H9 (cell line): ENCODE measurements around the gene UVRAG. TPM values are rescaled to one million over a fixed set of nuclear protein-coding genes. Genes with fewer than 3 reads are reported as not detected.
A peak's percentile ranks its signal among the peaks of the same experiment; 100 is the strongest.

Experiments
- DNase-seq: peaks from one replicate; pipeline ENCODE4 v3.0.0-alpha.2; 2017
- H2AFZ ChIP-seq: one replicate; pipeline ENCODE4 v1.6.1; 2013; ENCODE audit warnings: mild to moderate bottlenecking, low read length, control low read depth, moderate library complexity
- H2AK5ac ChIP-seq: 2 replicates; pipeline ENCODE4 v1.6.1; 2013; ENCODE audit warnings: low read length, control low read depth, mixed read lengths; ENCODE audit not compliant: insufficient read length
- H2BK120ac ChIP-seq: one replicate; pipeline ENCODE4 v1.6.1; 2013; ENCODE audit warnings: low read depth, mild to moderate bottlenecking, low read length, control low read depth, inconsistent platforms; ENCODE audit not compliant: poor library complexity, severe bottlenecking
- H2BK12ac ChIP-seq: 2 replicates; pipeline ENCODE4 v1.6.1; 2013; ENCODE audit warnings: low read length, control low read depth, mixed read lengths, low read depth; ENCODE audit not compliant: insufficient read length
- H2BK15ac ChIP-seq: 2 replicates; pipeline ENCODE4 v1.6.1; 2013; ENCODE audit warnings: low read depth, low read length, control low read depth
- H2BK20ac ChIP-seq: one replicate; pipeline ENCODE4 v1.6.1; 2013; ENCODE audit warnings: low read depth, mild to moderate bottlenecking, low read length, control low read depth, inconsistent platforms; ENCODE audit not compliant: poor library complexity, severe bottlenecking
- H2BK5ac ChIP-seq: 2 replicates; pipeline ENCODE4 v1.6.1; 2013; ENCODE audit warnings: low read length, control low read depth, mixed read lengths; ENCODE audit not compliant: insufficient read length
- H3K14ac ChIP-seq: 2 replicates; pipeline ENCODE4 v1.6.1; 2013; ENCODE audit warnings: low read length, control low read depth; ENCODE audit not compliant: insufficient read depth
- H3K18ac ChIP-seq: 2 replicates; pipeline ENCODE4 v1.6.1; 2013; ENCODE audit warnings: low read depth, mild to moderate bottlenecking, mixed read lengths, low read length, control low read depth; ENCODE audit not compliant: insufficient read length
- H3K23ac ChIP-seq: 2 replicates; pipeline ENCODE4 v1.6.1; 2013; ENCODE audit warnings: low read length, control low read depth, mixed read lengths, low read depth; ENCODE audit not compliant: insufficient read length
- H3K23me2 ChIP-seq: 2 replicates; pipeline ENCODE4 v1.6.1; 2013; ENCODE audit warnings: low read depth, mild to moderate bottlenecking, mixed read lengths, low read length, control low read depth; ENCODE audit not compliant: insufficient read length, poor library complexity, severe bottlenecking
- H3K27ac ChIP-seq: 2 replicates; pipeline ENCODE4 v1.5.1; 2013; ENCODE audit warnings: low read length, control low read depth, mixed read lengths, low read depth; ENCODE audit not compliant: insufficient read length
- H3K27me3 ChIP-seq: 2 replicates; pipeline ENCODE4 v1.6.1; 2013; ENCODE audit warnings: low read length, control low read depth, inconsistent platforms; ENCODE audit not compliant: insufficient read depth
- H3K4ac ChIP-seq: 2 replicates; pipeline ENCODE4 v1.6.1; 2013; ENCODE audit warnings: low read depth, mild to moderate bottlenecking, control low read depth, inconsistent platforms, low read length, moderate library complexity
- H3K4me1 ChIP-seq: 2 replicates; pipeline ENCODE4 v1.6.1; 2013; ENCODE audit warnings: low read length, control low read depth, inconsistent platforms; ENCODE audit not compliant: insufficient read depth
- H3K4me2 ChIP-seq: 2 replicates; pipeline ENCODE4 v1.6.1; 2013; ENCODE audit warnings: low read length, control low read depth, mixed read lengths; ENCODE audit not compliant: insufficient read length, insufficient read depth
- H3K56ac ChIP-seq: 2 replicates; pipeline ENCODE4 v1.6.1; 2013; ENCODE audit warnings: low read depth, mild to moderate bottlenecking, mixed read lengths, low read length, control low read depth; ENCODE audit not compliant: insufficient read length
- H3K79me1 ChIP-seq: 2 replicates; pipeline ENCODE4 v1.6.1; 2013; ENCODE audit warnings: low read depth, mild to moderate bottlenecking, moderate library complexity, low read length, control low read depth, inconsistent platforms; ENCODE audit not compliant: insufficient read depth, poor library complexity, severe bottlenecking
- H3K79me2 ChIP-seq: 2 replicates; pipeline ENCODE4 v1.6.1; 2013; ENCODE audit warnings: low read length, control low read depth, inconsistent platforms; ENCODE audit not compliant: insufficient read depth
- H3K9ac ChIP-seq: 2 replicates; pipeline ENCODE4 v1.6.1; 2013; ENCODE audit warnings: low read length, control low read depth, mixed read lengths; ENCODE audit not compliant: insufficient read length; ENCODE audit errors: extremely low read depth
- H3K9me3 ChIP-seq: one replicate; pipeline ENCODE4 v1.6.1; 2013; ENCODE audit warnings: low read depth, low read length, inconsistent platforms; ENCODE audit not compliant: control insufficient read depth
- H3T11ph ChIP-seq: one replicate; pipeline ENCODE4 v1.6.1; 2013; ENCODE audit warnings: mild to moderate bottlenecking, low read length, control low read depth, inconsistent platforms
- H4K20me1 ChIP-seq: one replicate; pipeline ENCODE4 v1.6.1; 2013; ENCODE audit not compliant: control insufficient read depth, insufficient read length, insufficient read depth
- H4K5ac ChIP-seq: 2 replicates; pipeline ENCODE4 v1.6.1; 2013; ENCODE audit warnings: low read depth, mild to moderate bottlenecking, mixed read lengths, low read length, control low read depth; ENCODE audit not compliant: insufficient read length
- H4K8ac ChIP-seq: replicated peaks from 2 replicates; pipeline ENCODE4 v1.6.1; 2013; ENCODE audit warnings: low read length, control low read depth, mixed read lengths, low read depth; ENCODE audit not compliant: insufficient read length
- H4K91ac ChIP-seq: 2 replicates; pipeline ENCODE4 v1.6.1; 2013; ENCODE audit warnings: low read depth, mild to moderate bottlenecking, moderate library complexity, mixed read lengths, low read length, control low read depth; ENCODE audit not compliant: insufficient read length
- H3K27ac Mint-ChIP-seq, 3 experiments: 2 replicates in 2 of 3; 3 replicates in 1 of 3; pipeline ENCODE4 v1.8.0; 2020 to 2021; ENCODE audit warnings: mixed read lengths in 3 of 3, mild to moderate bottlenecking in 1 of 3, moderate library complexity in 1 of 3
- H3K27me3 Mint-ChIP-seq: 2 replicates; pipeline ENCODE4 v1.8.0; 2021; ENCODE audit warnings: low read depth, mild to moderate bottlenecking, moderate library complexity, mixed read lengths
- H3K36me3 Mint-ChIP-seq, 3 experiments: 2 replicates in 2 of 3; 3 replicates in 1 of 3; pipeline ENCODE4 v1.8.0; 2020 to 2021; ENCODE audit warnings: low read depth in 3 of 3, mixed read lengths in 3 of 3; ENCODE audit not compliant: insufficient read depth in 1 of 3
- H3K4me1 Mint-ChIP-seq, 2 experiments: 2 replicates each; pipeline ENCODE4 v1.8.0; 2020; ENCODE audit warnings: mixed read lengths in 2 of 2
- H3K4me3 Mint-ChIP-seq, 2 experiments: 2 replicates in 1 of 2; 3 replicates in 1 of 2; pipeline ENCODE4 v1.8.0; 2020 to 2021; ENCODE audit warnings: mild to moderate bottlenecking in 2 of 2, mixed read lengths in 2 of 2, moderate library complexity in 1 of 2
- H3K9me3 Mint-ChIP-seq, 2 experiments: 2 replicates in 1 of 2; 3 replicates in 1 of 2; pipeline ENCODE4 v1.8.0; 2020; ENCODE audit warnings: mild to moderate bottlenecking in 2 of 2, mixed read lengths in 2 of 2, moderate library complexity in 1 of 2
- WGBS: extraction: QIAGEN DNeasy Blood & Tissue Kit; methylation state at CpG from one replicate; pipeline ENCODE4 v1.1.7; 2013; ENCODE audit warnings: missing lambda C conversion rate, low lambda C conversion rate, mixed read lengths; ENCODE audit not compliant: insufficient read length; ENCODE audit errors: extremely low coverage; 5-methylcytosine and 5-hydroxymethylcytosine counted together
- total RNA-seq: library from RNA; stranded (reverse); gene quantifications from 2 replicates; pipeline ENCODE4 v1.2.1, GENCODE V29; 2021
- TF ChIP-seq, protein P1 (sequence below): fragments of 200-600 bp; sonication (generic); conservative IDR thresholded peaks from 3 replicates; pipeline ENCODE4 v1.8.0; 2021; ENCODE audit warnings: antibody characterized with exemption, mild to moderate bottlenecking

Gene UVRAG
- total RNA-seq, 1 experiment from 2014 or later = 18.5 TPM

DNA sequence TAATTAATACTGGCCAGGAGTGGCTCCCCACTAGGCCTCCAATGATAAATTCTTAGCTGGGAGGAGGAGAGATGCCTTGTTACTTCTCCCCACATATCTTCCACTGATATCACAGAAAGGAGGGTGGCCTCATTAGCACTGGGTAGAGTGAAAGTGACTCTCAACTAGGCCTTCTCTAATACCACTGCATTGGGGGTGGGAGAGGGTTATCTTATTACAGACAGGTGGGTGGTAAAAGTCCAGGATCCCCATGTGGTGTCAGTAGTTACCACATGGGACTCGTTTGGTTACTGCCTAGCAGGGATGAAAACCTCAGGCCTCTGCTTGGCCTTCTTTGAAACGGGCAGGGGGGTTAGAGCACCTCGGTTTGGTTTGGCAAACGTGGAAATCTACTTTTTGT lies 167.3 kb downstream of the UVRAG start:
- H3K79me2 ChIP-seq = peaks cover 7% of the 10 kb centered on the region; the same call in 1 of the 2 replicates
- peaks cover 7% of the 10 kb centered on the region for H3K27me3 Mint-ChIP-seq
- no peak overlapping the region for H4K91ac ChIP-seq
- no peak overlapping the region for H2BK20ac ChIP-seq
- no peak overlapping the region for H3T11ph ChIP-seq
- H3K23ac ChIP-seq = no peak overlapping the region
- TF ChIP-seq, protein P1, sequence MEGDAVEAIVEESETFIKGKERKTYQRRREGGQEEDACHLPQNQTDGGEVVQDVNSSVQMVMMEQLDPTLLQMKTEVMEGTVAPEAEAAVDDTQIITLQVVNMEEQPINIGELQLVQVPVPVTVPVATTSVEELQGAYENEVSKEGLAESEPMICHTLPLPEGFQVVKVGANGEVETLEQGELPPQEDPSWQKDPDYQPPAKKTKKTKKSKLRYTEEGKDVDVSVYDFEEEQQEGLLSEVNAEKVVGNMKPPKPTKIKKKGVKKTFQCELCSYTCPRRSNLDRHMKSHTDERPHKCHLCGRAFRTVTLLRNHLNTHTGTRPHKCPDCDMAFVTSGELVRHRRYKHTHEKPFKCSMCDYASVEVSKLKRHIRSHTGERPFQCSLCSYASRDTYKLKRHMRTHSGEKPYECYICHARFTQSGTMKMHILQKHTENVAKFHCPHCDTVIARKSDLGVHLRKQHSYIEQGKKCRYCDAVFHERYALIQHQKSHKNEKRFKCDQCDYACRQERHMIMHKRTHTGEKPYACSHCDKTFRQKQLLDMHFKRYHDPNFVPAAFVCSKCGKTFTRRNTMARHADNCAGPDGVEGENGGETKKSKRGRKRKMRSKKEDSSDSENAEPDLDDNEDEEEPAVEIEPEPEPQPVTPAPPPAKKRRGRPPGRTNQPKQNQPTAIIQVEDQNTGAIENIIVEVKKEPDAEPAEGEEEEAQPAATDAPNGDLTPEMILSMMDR = no peak
- H3K18ac ChIP-seq = no peak overlapping the region
- H3K56ac ChIP-seq = no peak overlapping the region
- H4K8ac ChIP-seq = no peak overlapping the region
- no peak overlapping the region for H2BK12ac ChIP-seq
- peaks cover 2% of the 10 kb centered on the region for H3K79me1 ChIP-seq
- no peaks in the 10 kb centered on the region for H3K27me3 ChIP-seq
- no peaks in the 10 kb centered on the region; the same call in 1 of the 2 replicates for H3K4me1 ChIP-seq
- no peak overlapping the region for H3K14ac ChIP-seq
- H2BK5ac ChIP-seq = no peak overlapping the region
- H3K4me3 Mint-ChIP-seq = peak overlapping the region; percentile 82 to 93
- H3K9ac ChIP-seq = no peak overlapping the region
- no peak overlapping the region; a peak in 1 of 7 replicates for H3K27ac Mint-ChIP-seq
- DNase-seq = no peak
- H3K4me2 ChIP-seq = peak overlapping the region; percentile 58
- H2AK5ac ChIP-seq = no peak overlapping the region
- peaks cover 6 to 29% (median 28%) of the 10 kb centered on the region in 3 experiments; a peak in 6 of 7 replicates for H3K36me3 Mint-ChIP-seq
- H3K27ac ChIP-seq = no peak overlapping the region
- H4K20me1 ChIP-seq = no peaks in the 10 kb centered on the region
- no peak overlapping the region for H4K5ac ChIP-seq
- H3K4me1 Mint-ChIP-seq = peaks cover 19 to 26% of the 10 kb centered on the region in 2 experiments
- no peak overlapping the region for H3K4ac ChIP-seq
- no peak overlapping the region for H2AFZ ChIP-seq
- no CpG with 5 or more reads among the region's 4 CpGs for WGBS
- no peak overlapping the region for H2BK120ac ChIP-seq
- H3K9me3 ChIP-seq = no peaks in the 10 kb centered on the region
- H2BK15ac ChIP-seq = no peak overlapping the region
- H3K9me3 Mint-ChIP-seq = no peaks in the 10 kb centered on the region
- H3K23me2 ChIP-seq = no peaks in the 10 kb centered on the region
